CD14-positive monocyte (primary cell): ENCODE measurements around the gene NDUFAF2. TPM values are rescaled to one million over a fixed set of nuclear protein-coding genes. Genes with fewer than 3 reads are reported as not detected.

ENCODE experiments used
- DNase-seq, 3 donors: peaks; one replicate each; pipeline ENCODE4 v3.0.0-alpha.2; 2011 to 2022
- H2AFZ ChIP-seq: 2 replicates; pipeline ENCODE4 v1.6.0; 2012; ENCODE audit warnings: mild to moderate bottlenecking, low read depth, low read length, inconsistent platforms; ENCODE audit not compliant: insufficient read depth, poor library complexity, severe bottlenecking
- H3K27ac ChIP-seq, 2 donors: 1 replicate in 1 of 2; 2 replicates in 1 of 2; pipeline ENCODE4 v1.5.1; 2012 to 2013; ENCODE audit warnings: low read length in 2 of 2, control low read depth in 1 of 2, inconsistent platforms in 1 of 2, low read depth in 1 of 2, mild to moderate bottlenecking in 1 of 2
- H3K27me3 ChIP-seq, 2 donors: one replicate each; pipeline versions ENCODE4 v1.6.0 to v1.6.1; 2011 to 2013; ENCODE audit warnings: low read length in 2 of 2; ENCODE audit not compliant: control insufficient read depth in 2 of 2, insufficient read depth in 2 of 2
- H3K36me3 ChIP-seq, 2 donors: replicated peaks in 1 of 2; 1 replicate in 1 of 2; 2 replicates in 1 of 2; pipeline versions ENCODE4 v1.5.1 to v1.6.1; 2012 to 2013; ENCODE audit warnings: low read length in 2 of 2, control low read depth in 1 of 2, inconsistent platforms in 1 of 2, mild to moderate bottlenecking in 1 of 2; ENCODE audit not compliant: insufficient read depth in 2 of 2, control insufficient read depth in 1 of 2
- H3K4me1 ChIP-seq, 2 donors: 1 replicate in 1 of 2; 2 replicates in 1 of 2; pipeline versions ENCODE4 v1.5.1 to v1.6.1; 2012 to 2013; ENCODE audit warnings: low read length in 2 of 2, control low read depth in 1 of 2, inconsistent platforms in 1 of 2, mild to moderate bottlenecking in 1 of 2, moderate library complexity in 1 of 2; ENCODE audit not compliant: insufficient read depth in 2 of 2, control insufficient read depth in 1 of 2
- H3K4me2 ChIP-seq: replicated peaks from 2 replicates; pipeline ENCODE3; 2012; ENCODE audit warnings: low read length, moderate library complexity, mild to moderate bottlenecking; ENCODE audit not compliant: poor library complexity, severe bottlenecking; ENCODE audit errors: extremely low read depth
- H3K4me3 ChIP-seq, 3 experiments: fragments of 200-600 bp in 1 of 3; sonication (generic) in 1 of 3; replicated peaks in 1 of 3; 1 replicate in 2 of 3; 2 replicates in 1 of 3; pipeline ENCODE4 v1.5.1; 2011 to 2013; ENCODE audit warnings: low read length in 3 of 3, mild to moderate bottlenecking in 3 of 3, control low read depth in 2 of 3, low read depth in 2 of 3, inconsistent platforms in 1 of 3, moderate library complexity in 1 of 3
- H3K79me2 ChIP-seq: 2 replicates; pipeline ENCODE4 v1.6.0; 2012; ENCODE audit warnings: mild to moderate bottlenecking, control low read depth, inconsistent platforms, low read length, moderate library complexity; ENCODE audit not compliant: insufficient read depth
- H3K9ac ChIP-seq: 2 replicates; pipeline ENCODE4 v1.6.0; 2017; ENCODE audit warnings: low read length, mild to moderate bottlenecking; ENCODE audit not compliant: insufficient read depth, poor library complexity, severe bottlenecking
- H3K9me3 ChIP-seq, 2 donors: replicated peaks in 1 of 2; 1 replicate in 1 of 2; 2 replicates in 1 of 2; pipeline versions ENCODE4 v1.5.1 to v1.6.1; 2012 to 2013; ENCODE audit warnings: low read length in 2 of 2, control low read depth in 1 of 2; ENCODE audit not compliant: control insufficient read depth in 1 of 2, insufficient read depth in 1 of 2
- H4K20me1 ChIP-seq: 2 replicates; pipeline ENCODE4 v1.6.0; 2012; ENCODE audit warnings: mild to moderate bottlenecking, low read length, control low read depth, moderate library complexity; ENCODE audit not compliant: insufficient read depth
- H3K27ac Mint-ChIP-seq, 7 donors: one replicate each; pipeline ENCODE4 v1.8.0; 2020; ENCODE audit warnings: mild to moderate bottlenecking in 7 of 7, mixed read lengths in 7 of 7, moderate library complexity in 6 of 7, inconsistent platforms in 2 of 7
- H3K27me3 Mint-ChIP-seq, 3 donors: one replicate each; pipeline ENCODE4 v1.8.0; 2021 to 2022; ENCODE audit warnings: low read depth in 3 of 3, mild to moderate bottlenecking in 3 of 3, mixed read lengths in 3 of 3, moderate library complexity in 3 of 3, inconsistent platforms in 1 of 3
- H3K36me3 Mint-ChIP-seq, 2 donors: one replicate each; pipeline ENCODE4 v1.8.0; 2020; ENCODE audit warnings: mixed read lengths in 2 of 2, inconsistent platforms in 1 of 2, mild to moderate bottlenecking in 1 of 2
- H3K4me1 Mint-ChIP-seq: one replicate; pipeline ENCODE4 v1.8.0; 2020; ENCODE audit warnings: mild to moderate bottlenecking, mixed read lengths
- H3K4me3 Mint-ChIP-seq, 2 donors: one replicate each; pipeline ENCODE4 v1.8.0; 2020; ENCODE audit warnings: mild to moderate bottlenecking in 2 of 2, mixed read lengths in 2 of 2, moderate library complexity in 1 of 2
- H3K9me3 Mint-ChIP-seq, 7 donors: one replicate each; pipeline ENCODE4 v1.8.0; 2020 to 2022; ENCODE audit warnings: mixed read lengths in 7 of 7, mild to moderate bottlenecking in 6 of 7, moderate library complexity in 6 of 7, inconsistent platforms in 2 of 7
- WGBS: methylation state at CpG from one replicate; pipeline ENCODE4 v1.1.5; 2013; ENCODE audit warnings: missing lambda C conversion rate; ENCODE audit not compliant: insufficient coverage; 5-methylcytosine and 5-hydroxymethylcytosine counted together
- intact Hi-C, 2 donors: fragments of 100-400 bp; cut with micrococcal nuclease; formaldehyde crosslinking; loops; one replicate each; pipeline versions ENCODE4 v1.15.0 to v1.15.1; 2023
- polyA plus RNA-seq, 3 donors: library from polyadenylated mRNA; depleted of rRNA in 1 of 3; unstranded in 2 of 3; stranded (reverse) in 1 of 3; fragments of 300-500 nt in 2 of 3; fragments of >200 nt in 1 of 3; fragmentation: Illumina TruSeq in 2 of 3; gene quantifications; 1 replicate in 2 of 3; 2 replicates in 1 of 3; pipeline ENCODE4 v1.2.3, GENCODE V29; 2012 to 2021
- TF ChIP-seq, protein P1 (sequence below): fragments of 200-600 bp; IDR thresholded peaks from one replicate; pipeline ENCODE4 v1.8.0; 2022; ENCODE audit warnings: antibody characterized with exemption, mild to moderate bottlenecking

The NDUFAF2 gene
- polyA plus RNA-seq, 3 donors: 5.9 to 29.5 (median 25.0) TPM

DNA sequence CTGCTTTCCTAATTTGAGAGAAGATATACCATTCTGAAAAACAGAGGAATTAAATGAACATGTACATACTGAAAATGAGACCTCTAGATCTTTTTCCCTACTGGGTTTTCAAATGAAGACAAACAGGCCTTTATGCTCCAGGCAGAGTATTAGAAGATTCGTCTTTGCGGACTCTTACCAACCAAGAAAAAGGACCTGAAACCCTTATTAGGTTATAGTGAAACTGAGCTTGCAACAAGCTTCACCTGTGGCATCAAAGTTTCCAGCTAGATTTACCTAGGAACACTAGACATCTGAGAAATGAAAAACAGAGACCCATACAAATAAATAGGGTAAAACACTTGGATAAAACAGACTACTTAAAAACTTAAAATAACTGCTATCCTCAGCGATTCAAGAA lies 171.0 kb downstream of the NDUFAF2 start:
- Histone ChIP-seq H3K27me3 (no peaks in the 10 kb centered on the region), H4K20me1 (no peaks in the 10 kb centered on the region), H2AFZ (no peak overlapping the region), H3K4me1 (no peaks in the 10 kb centered on the region), H3K4me3 (no peak overlapping the region), H3K4me2 (no peak overlapping the region), H3K27ac (no peak overlapping the region), H3K79me2 (no peaks in the 10 kb centered on the region), H3K9ac (no peak overlapping the region), H3K36me3 (peaks cover 0 to 6% of the 10 kb centered on the region in 2 donors), H3K9me3 (peaks cover 9 to 11% of the 10 kb centered on the region in 2 donors)
- peaks cover 3 to 16% of the 10 kb centered on the region in 2 donors for H3K36me3 Mint-ChIP-seq
- H3K27ac Mint-ChIP-seq: no peak overlapping the region
- DNase-seq: no peak
- peaks cover 11 to 30% (median 19%) of the 10 kb centered on the region in 7 donors for H3K9me3 Mint-ChIP-seq
- WGBS: no CpG with 5 or more reads among the region's 3 CpGs
- intact Hi-C loops: no loop called here
- TF ChIP-seq, protein P1, sequence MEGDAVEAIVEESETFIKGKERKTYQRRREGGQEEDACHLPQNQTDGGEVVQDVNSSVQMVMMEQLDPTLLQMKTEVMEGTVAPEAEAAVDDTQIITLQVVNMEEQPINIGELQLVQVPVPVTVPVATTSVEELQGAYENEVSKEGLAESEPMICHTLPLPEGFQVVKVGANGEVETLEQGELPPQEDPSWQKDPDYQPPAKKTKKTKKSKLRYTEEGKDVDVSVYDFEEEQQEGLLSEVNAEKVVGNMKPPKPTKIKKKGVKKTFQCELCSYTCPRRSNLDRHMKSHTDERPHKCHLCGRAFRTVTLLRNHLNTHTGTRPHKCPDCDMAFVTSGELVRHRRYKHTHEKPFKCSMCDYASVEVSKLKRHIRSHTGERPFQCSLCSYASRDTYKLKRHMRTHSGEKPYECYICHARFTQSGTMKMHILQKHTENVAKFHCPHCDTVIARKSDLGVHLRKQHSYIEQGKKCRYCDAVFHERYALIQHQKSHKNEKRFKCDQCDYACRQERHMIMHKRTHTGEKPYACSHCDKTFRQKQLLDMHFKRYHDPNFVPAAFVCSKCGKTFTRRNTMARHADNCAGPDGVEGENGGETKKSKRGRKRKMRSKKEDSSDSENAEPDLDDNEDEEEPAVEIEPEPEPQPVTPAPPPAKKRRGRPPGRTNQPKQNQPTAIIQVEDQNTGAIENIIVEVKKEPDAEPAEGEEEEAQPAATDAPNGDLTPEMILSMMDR: no peak
- H3K4me3 Mint-ChIP-seq: no peak overlapping the region
- H3K4me1 Mint-ChIP-seq: no peaks in the 10 kb centered on the region
- H3K27me3 Mint-ChIP-seq: peaks cover 0 to 4% (median 0%) of the 10 kb centered on the region in 3 donors

DNA sequence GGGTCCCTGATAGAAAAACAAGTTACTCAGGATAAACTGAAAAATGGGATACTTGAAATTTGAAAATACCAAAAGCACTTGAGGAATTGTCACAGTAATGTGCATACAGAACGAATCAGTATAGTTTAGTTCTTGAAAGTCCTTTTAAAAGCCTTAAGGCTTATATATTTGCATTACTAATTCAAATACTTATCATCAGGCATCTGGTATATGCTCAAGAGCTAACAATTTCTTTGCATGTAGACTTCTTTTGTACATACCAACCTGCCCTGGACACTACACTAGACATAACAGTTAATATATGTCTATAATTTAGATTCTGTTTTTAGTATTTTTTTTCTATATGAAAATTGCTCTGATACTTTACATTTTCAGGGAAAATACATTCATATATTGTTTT lies 174.1 kb downstream of the NDUFAF2 start:
- H3K27me3 ChIP-seq: no peaks in the 10 kb centered on the region
- TF ChIP-seq, protein P1: no peak
- no peaks in the 10 kb centered on the region for H3K4me1 ChIP-seq
- no peaks in the 10 kb centered on the region for H3K9me3 ChIP-seq
- H3K36me3 ChIP-seq: no peaks in the 10 kb centered on the region
- no peak overlapping the region for H3K4me3 ChIP-seq
- DNase-seq: no peak
- H3K4me2 ChIP-seq: no peak overlapping the region
- Mint-ChIP-seq H3K27ac (no peak overlapping the region), H3K36me3 (peaks cover 6 to 9% of the 10 kb centered on the region in 2 donors), H3K4me1 (no peaks in the 10 kb centered on the region), H3K27me3 (no peaks in the 10 kb centered on the region), H3K4me3 (no peak overlapping the region), H3K9me3 (peaks cover 0 to 6% (median 3%) of the 10 kb centered on the region in 7 donors)
- H3K27ac ChIP-seq: no peak overlapping the region
- WGBS: no CpG with 5 or more reads among the region's 1 CpG
- no peak overlapping the region for H2AFZ ChIP-seq
- no peak overlapping the region for H3K9ac ChIP-seq
- H3K79me2 ChIP-seq: no peaks in the 10 kb centered on the region
- H4K20me1 ChIP-seq: no peaks in the 10 kb centered on the region
- intact Hi-C loops: no loop called here
